ENCODE results near the gene CABS1. TPM values are rescaled to one million over a fixed set of nuclear protein-coding genes. Genes with fewer than 3 reads are reported as not detected.

Gene CABS1
- 0.19 TPM in 1 of 2 replicates, not detected in the other for total RNA-seq (ENCODE audit: low replicate concordance)
- long read RNA-seq = 0 reads

DNA sequence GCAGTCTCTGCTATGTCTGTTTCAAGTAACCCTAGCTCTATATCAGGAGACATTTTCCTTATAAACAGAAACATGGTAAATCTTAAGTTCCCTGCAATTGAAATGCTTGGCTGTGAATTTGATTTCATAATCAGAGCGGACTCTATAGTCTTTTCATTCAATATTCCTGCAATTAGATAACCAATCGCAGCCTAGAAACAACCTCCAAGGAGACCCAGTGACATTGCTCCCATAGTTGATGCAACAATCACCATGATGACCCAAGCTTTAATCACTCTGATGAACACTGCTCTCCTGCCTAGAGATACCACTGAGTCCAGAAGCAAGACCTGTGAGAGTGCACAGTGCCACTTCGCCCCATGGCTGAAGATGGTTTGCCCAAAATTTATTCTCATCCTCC lies at the start of gene CABS1:
TSS of gene CABS1 (plus strand) at position 301 of the 400 bp plus-strand sequence. CDS start at position 360, 59 bp downstream.
- Mint-ChIP-seq H3K9me3 (no peaks in the 10 kb centered on the region), H3K27ac (no peak within 1 kb of the TSS)

DNA sequence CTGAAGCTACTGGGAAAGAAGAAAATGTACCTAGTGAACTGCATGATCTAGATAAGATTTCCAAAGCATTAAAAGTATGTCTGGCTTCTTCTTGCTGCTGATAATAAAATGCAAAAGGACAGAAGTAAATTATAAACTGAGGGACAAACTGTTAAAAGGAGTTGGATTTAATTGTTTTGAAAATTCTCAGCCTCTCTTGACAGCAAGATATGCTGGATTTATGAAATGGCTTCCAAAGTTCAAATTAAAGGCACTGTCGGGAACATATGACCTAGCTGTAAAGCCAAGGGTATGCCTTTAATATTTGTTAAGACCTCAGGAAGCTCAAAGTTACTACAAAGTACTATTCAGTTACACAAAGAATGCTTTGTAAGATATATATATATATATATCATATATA lies 46.1 kb upstream of the CABS1 start:
- no peak for DNase-seq (ENCODE audit: extremely low spot score, unreplicated experiment)

More for the DNA sequence above, at the start of gene CABS1:
- DNase-seq (ENCODE audit: extremely low spot score, unreplicated experiment) = no peak
- TF ChIP-seq, protein P1, sequence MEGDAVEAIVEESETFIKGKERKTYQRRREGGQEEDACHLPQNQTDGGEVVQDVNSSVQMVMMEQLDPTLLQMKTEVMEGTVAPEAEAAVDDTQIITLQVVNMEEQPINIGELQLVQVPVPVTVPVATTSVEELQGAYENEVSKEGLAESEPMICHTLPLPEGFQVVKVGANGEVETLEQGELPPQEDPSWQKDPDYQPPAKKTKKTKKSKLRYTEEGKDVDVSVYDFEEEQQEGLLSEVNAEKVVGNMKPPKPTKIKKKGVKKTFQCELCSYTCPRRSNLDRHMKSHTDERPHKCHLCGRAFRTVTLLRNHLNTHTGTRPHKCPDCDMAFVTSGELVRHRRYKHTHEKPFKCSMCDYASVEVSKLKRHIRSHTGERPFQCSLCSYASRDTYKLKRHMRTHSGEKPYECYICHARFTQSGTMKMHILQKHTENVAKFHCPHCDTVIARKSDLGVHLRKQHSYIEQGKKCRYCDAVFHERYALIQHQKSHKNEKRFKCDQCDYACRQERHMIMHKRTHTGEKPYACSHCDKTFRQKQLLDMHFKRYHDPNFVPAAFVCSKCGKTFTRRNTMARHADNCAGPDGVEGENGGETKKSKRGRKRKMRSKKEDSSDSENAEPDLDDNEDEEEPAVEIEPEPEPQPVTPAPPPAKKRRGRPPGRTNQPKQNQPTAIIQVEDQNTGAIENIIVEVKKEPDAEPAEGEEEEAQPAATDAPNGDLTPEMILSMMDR (conservative IDR thresholded peaks at IDR 0.05) = no peak
- H3K27me3 Mint-ChIP-seq = no peaks in the 10 kb centered on the region
- H3K4me3 Mint-ChIP-seq = no peak within 1 kb of the TSS
- no peaks in the 10 kb centered on the region for H3K36me3 Mint-ChIP-seq
- no peaks in the 10 kb centered on the region for H3K4me1 Mint-ChIP-seq (ENCODE audit: unreplicated experiment)

DNA sequence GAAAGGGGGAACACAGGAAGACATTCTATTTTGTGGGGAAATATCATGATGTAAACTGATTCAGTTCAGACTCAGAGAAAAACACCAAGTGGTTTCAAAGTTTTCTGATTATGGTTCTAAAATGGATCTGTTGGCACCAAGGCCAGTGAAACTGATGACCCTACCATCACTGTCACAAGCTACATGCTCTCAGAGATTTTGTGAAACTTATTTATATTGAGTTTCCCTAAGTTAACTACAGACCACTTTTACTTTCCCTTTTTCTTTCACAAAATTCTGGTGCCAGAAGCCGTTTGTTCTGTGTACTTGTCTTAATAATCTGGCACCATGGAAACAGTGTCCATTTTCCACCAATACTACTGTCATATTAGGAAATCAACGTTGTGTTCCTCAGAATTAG lies 43.4 kb upstream of the CABS1 start:
- TF ChIP-seq, protein P1 (conservative IDR thresholded peaks at IDR 0.05) = no peak
- Mint-ChIP-seq H3K27ac (no peak overlapping the region), H3K27me3 (no peaks in the 10 kb centered on the region), H3K9me3 (no peaks in the 10 kb centered on the region), H3K4me3 (no peak overlapping the region), H3K36me3 (no peaks in the 10 kb centered on the region), H3K4me1 (ENCODE audit: unreplicated experiment) (no peaks in the 10 kb centered on the region)
- DNase-seq (ENCODE audit: extremely low spot score, unreplicated experiment) = no peak

More for the DNA sequence above, 46.1 kb upstream of the CABS1 start:
- TF ChIP-seq, protein P1 (conservative IDR thresholded peaks at IDR 0.05) = no peak
- no peak overlapping the region for H3K27ac Mint-ChIP-seq
- H3K36me3 Mint-ChIP-seq = no peaks in the 10 kb centered on the region
- H3K27me3 Mint-ChIP-seq = no peaks in the 10 kb centered on the region
- no peaks in the 10 kb centered on the region for H3K9me3 Mint-ChIP-seq
- no peaks in the 10 kb centered on the region for H3K4me1 Mint-ChIP-seq (ENCODE audit: unreplicated experiment)
- no peak overlapping the region for H3K4me3 Mint-ChIP-seq

DNA sequence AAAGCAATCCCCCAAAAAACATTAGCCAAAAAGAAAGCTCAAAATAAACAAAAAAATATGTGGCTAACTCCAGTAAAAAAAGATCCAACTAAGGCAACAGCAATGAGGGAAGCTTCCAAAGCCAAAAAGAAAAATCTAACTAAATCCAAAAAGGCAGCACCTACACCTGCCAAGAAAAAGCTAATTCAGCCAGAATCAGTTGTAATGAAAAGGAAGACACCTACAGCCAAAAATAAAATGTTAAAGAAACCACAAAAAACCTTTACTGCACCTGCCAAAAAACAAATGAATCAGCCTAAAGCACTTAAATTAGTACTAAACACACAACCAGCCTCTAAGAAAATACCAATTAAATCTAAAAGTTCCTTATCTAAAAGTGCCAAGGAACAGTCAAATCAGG lies 37.2 kb upstream of the CABS1 start:
- DNase-seq (ENCODE audit: extremely low spot score, unreplicated experiment) = no peak
- no peaks in the 10 kb centered on the region for H3K36me3 Mint-ChIP-seq
- TF ChIP-seq, protein P1 (conservative IDR thresholded peaks at IDR 0.05) = no peak

DNA sequence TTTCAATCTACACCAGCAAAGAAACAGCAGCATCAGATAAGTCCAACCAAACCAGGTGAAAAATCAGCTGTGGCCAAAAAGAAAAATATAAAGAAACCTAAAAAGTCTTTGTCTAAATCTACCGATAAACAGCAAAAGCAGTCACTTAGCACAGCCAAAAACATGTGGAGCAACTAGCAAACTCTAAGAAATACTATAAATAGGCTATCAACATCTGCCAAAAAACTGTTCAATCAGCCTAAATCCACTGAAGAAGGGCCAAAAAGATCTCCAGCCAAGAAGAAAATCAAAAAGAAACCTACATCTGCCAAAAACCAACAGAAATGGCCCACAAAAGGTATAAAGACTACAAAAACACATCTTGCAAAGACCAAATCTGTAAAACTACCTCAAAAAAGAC lies 36.7 kb upstream of the CABS1 start:
- Mint-ChIP-seq H3K4me3 (no peak overlapping the region), H3K36me3 (no peaks in the 10 kb centered on the region), H3K27me3 (peaks cover 6% of the 10 kb centered on the region), H3K4me1 (ENCODE audit: unreplicated experiment) (peaks cover 2% of the 10 kb centered on the region), H3K27ac (no peak overlapping the region), H3K9me3 (no peaks in the 10 kb centered on the region)
- no peak for DNase-seq (ENCODE audit: extremely low spot score, unreplicated experiment)
- TF ChIP-seq, protein P1 (conservative IDR thresholded peaks at IDR 0.05) = no peak

More for the DNA sequence above, 37.2 kb upstream of the CABS1 start:
- H3K9me3 Mint-ChIP-seq = no peaks in the 10 kb centered on the region
- H3K4me1 Mint-ChIP-seq (ENCODE audit: unreplicated experiment) = no peaks in the 10 kb centered on the region
- no peak overlapping the region for H3K27ac Mint-ChIP-seq
- peaks cover 6% of the 10 kb centered on the region for H3K27me3 Mint-ChIP-seq
- no peak overlapping the region for H3K4me3 Mint-ChIP-seq

DNA sequence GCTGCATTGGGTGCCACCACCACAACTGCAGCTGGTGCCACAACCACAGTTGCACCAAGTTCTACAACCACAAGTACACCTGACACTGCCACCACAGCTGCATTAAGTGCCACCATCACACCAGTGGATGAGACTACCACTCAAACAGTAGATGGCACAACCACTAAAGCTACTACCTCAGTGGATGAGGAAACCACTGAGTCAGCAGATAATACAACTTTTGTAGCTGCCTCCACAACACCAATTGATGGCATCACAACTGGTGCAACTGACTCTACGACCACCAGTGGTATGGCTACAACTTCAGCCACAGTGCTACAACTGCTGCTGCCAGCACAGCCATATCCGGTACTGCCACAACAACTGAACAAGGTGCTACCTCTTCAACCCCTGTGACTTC lies 35.1 kb upstream of the CABS1 start:
- Mint-ChIP-seq H3K27me3 (peaks cover 6% of the 10 kb centered on the region), H3K4me3 (no peak overlapping the region), H3K27ac (no peak overlapping the region), H3K4me1 (ENCODE audit: unreplicated experiment) (peaks cover 7% of the 10 kb centered on the region), H3K9me3 (no peaks in the 10 kb centered on the region), H3K36me3 (no peaks in the 10 kb centered on the region)
- TF ChIP-seq, protein P1 (conservative IDR thresholded peaks at IDR 0.05) = no peak
- DNase-seq (ENCODE audit: extremely low spot score, unreplicated experiment) = no peak

Measured in type B pancreatic cell (in vitro differentiated cells).